ENCODE results near the gene RAB30.

RAB30 gene

GRCh38 chr11:83039566-83039965 lies 32.1 kb downstream of the RAB30 start:
- no peak for DNase-seq (ENCODE audit: low spot score)

- no peak for DNase-seq (ENCODE audit: low spot score)
These were observed 33.8 kb downstream of the RAB30 start for GRCh38 chr11:83037877-83038276.

GRCh38 chr11:83036701-83037100 lies 35.0 kb downstream of the RAB30 start:
- no peak for DNase-seq (ENCODE audit: low spot score)

- DNase-seq (ENCODE audit: low spot score) = no peak
These were observed 36.4 kb downstream of the RAB30 start for GRCh38 chr11:83035070-83035854.

- no peak for DNase-seq (ENCODE audit: low spot score)
These were observed 37.1 kb downstream of the RAB30 start for GRCh38 chr11:83034673-83035014.

- DNase-seq (ENCODE audit: low spot score) = peak; percentile 83
These were observed 37.6 kb downstream of the RAB30 start for GRCh38 chr11:83033972-83034672.

GRCh38 chr11:83033371-83033770 lies 38.3 kb downstream of the RAB30 start:
- no peak for DNase-seq (ENCODE audit: low spot score)

GRCh38 chr11:83031127-83031526 lies 40.6 kb downstream of the RAB30 start:
- DNase-seq (ENCODE audit: low spot score) = no peak

GRCh38 chr11:83027794-83028193 lies 43.9 kb downstream of the RAB30 start:
- no peak for DNase-seq (ENCODE audit: low spot score)

GRCh38 chr11:83027289-83027688 lies 44.4 kb downstream of the RAB30 start:
- DNase-seq (ENCODE audit: low spot score) = no peak

GRCh38 chr11:83026229-83026628 lies 45.5 kb downstream of the RAB30 start:
- DNase-seq (ENCODE audit: low spot score) = no peak

- DNase-seq (ENCODE audit: low spot score) = no peak
These were observed 46.4 kb downstream of the RAB30 start for GRCh38 chr11:83025267-83025704.

GRCh38 chr11:83024270-83024854 lies 47.3 kb downstream of the RAB30 start:
- DNase-seq (ENCODE audit: low spot score) = no peak

- DNase-seq (ENCODE audit: low spot score) = no peak
These were observed 48.3 kb downstream of the RAB30 start for GRCh38 chr11:83023410-83023809.

GRCh38 chr11:83021780-83022125 lies 49.9 kb downstream of the RAB30 start:
- DNase-seq (ENCODE audit: low spot score) = no peak

GRCh38 chr11:83020942-83021779 lies 50.5 kb downstream of the RAB30 start:
- DNase-seq (ENCODE audit: low spot score) = no peak

GRCh38 chr11:83019888-83020579 lies 51.7 kb downstream of the RAB30 start:
- no peak for DNase-seq (ENCODE audit: low spot score)

- no peak for DNase-seq (ENCODE audit: low spot score)
These were observed 56.7 kb downstream of the RAB30 start for GRCh38 chr11:83014951-83015350.

GRCh38 chr11:83012168-83013067 lies 59.3 kb downstream of the RAB30 start:
- DNase-seq (ENCODE audit: low spot score) = no peak

GRCh38 chr11:83011333-83012167 lies 60.1 kb downstream of the RAB30 start:
- no peak for DNase-seq (ENCODE audit: low spot score)
